GM21423 (cell line): ENCODE results near the gene RAG1.
"Not testable (repeated sequence)": the region's sequence is repeated elsewhere in the genome, so short reads cannot be mapped to it uniquely, and the experiment has no call there.

Experiments used
- ATAC-seq: cut with Tn5 transposase; IDR thresholded peaks from one replicate; pipeline ENCODE4 v1.9.1; 2021; ENCODE audit warnings: mild to moderate bottlenecking, moderate library complexity; ENCODE audit not compliant: unreplicated experiment

The RAG1 gene

GRCh38 chr11:36567694-36568093, at the start of gene RAG1:
Gene RAG1, plus strand, starts transcription at chr11:36568007. Its CDS starts 5,298 bp downstream, at chr11:36573305.
- no peak for ATAC-seq

DNA sequence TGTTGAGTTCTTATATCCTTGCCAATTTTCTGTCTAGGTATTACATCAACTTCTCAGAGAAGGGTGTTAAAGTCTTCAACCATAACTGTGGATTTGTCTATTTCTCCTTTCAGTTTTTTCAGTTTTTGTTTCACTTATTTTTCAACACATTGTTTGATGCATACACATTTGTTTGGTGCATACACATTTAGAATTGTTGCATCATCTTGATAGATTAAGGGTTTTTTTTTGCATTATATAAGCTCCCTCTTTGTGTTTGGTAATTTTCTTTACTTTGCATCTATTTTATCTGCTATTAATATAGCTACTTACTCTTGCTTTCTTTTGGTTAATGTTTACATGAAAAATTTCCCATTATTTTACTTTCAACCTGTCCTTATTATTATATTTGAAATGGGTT, 37.0 kb upstream of the RAG1 start:
- no peak for ATAC-seq

- no peak for ATAC-seq
Observed at GRCh38 chr11:36532941-36533601, 34.7 kb upstream of the RAG1 start.

DNA sequence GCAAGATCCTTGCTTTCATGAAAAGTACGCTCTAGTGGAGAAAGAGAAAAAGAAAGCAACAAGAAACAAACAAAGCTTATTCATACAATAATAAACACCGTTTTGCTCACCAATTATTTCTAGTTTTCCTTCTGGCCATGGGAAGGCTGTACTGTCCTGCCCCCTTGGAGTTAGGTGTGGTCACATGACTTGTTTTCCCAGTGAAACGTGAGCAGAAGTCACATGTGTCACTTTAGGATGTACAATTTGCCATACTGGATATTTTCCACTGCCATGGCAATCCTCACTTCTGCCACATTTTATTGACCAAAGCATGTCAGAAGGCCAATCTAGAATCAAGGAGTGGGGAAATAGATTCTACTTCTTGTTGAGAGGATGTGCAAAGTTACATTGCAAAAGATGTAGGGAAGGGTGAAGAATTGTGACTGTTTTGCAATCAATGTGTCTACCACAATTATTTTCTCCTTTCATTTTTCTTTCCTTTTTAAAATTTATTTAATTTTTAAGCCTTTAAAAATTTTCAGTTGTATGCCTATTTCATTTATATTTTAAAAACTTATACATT, 33.4 kb upstream of the RAG1 start:
- no peak for ATAC-seq

- ATAC-seq, result peak; percentile 96
Observed at GRCh38 chr11:36540998-36541397, 26.8 kb upstream of the RAG1 start.

GRCh38 chr11:36550385-36551115, 17.3 kb upstream of the RAG1 start:
- no peak for ATAC-seq

DNA sequence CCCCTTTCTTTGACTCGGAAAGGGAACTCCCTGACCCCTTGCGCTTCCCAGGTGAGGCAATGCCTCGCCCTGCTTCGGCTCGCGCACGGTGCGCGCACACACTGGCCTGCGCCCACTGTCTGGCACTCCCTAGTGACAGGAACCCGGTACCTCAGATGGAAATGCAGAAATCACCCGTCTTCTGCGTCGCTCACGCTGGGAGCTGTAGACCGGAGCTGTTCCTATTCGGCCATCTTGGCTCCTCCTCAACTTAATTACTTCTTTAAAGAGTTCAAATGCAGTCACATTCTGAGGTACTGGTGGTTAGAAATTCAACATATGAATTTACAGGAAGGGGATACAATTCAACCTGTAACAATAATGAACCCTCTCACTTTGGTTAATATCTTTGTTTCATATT, 10.4 kb upstream of the RAG1 start:
- ATAC-seq, result not testable (repeated sequence)

- ATAC-seq, result no peak
Observed at GRCh38 chr11:36557991-36558390, 9.8 kb upstream of the RAG1 start.

- ATAC-seq, result peak; percentile 92
Observed at GRCh38 chr11:36558571-36559413, 9.0 kb upstream of the RAG1 start.

DNA sequence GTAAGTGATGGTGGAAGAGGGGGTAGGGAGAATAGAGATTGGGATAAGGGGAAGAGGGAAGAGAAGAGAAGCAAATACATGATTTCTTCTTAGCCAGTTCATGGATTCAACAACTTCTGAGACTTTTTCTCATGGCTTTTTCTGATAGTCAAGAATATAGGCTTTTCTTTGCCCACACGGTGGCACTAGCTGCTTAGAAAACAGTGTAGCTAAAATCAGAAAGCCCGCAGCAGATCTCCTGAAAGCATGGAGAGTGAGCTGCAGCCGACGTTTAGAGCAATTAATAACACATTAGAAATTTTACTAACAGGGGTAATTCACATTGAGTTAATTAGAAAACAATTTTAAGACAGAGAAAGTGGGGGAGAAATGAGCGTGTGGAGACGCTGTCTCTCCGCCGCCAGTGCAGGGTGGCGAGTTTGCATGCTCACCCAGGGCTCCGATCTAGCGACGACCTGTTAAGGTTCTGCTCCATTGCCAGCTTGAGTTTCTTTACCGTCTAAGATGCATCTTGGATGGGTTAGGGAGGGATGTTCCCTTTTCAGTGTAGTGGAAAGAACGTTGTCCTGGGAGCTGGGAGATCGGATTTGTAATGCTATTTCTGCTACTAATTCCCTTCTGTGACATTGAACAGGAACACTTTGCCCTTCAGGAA, 3.3 kb upstream of the RAG1 start:
- ATAC-seq, result no peak

DNA sequence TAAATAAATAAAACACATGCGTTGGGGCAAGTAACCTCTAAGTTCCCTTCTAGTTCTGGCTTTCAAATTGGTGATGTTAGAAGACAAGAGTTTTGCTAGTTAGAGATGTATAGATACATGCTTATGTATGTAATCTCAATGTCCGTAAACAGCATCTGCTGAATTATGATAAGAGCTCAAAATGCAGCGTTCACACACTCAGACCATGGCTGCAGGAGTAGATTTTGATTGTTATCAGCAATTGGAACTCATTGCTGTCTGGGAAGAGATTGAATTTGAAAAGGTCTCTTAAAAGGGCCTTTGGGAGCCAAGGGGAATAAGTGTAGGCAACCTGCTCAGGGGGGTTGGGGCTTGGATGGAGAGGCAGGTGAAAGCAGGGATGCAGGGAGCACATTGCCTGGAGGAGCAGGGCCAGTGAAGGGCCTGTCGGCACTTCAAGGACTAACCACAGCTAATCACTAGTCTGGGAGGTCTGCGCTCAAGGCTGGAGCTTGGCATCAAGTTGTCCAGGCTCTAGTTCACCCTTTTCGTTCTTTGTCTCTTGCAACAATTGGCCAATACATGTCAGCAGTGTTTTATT, 2.7 kb upstream of the RAG1 start:
- no peak for ATAC-seq

DNA sequence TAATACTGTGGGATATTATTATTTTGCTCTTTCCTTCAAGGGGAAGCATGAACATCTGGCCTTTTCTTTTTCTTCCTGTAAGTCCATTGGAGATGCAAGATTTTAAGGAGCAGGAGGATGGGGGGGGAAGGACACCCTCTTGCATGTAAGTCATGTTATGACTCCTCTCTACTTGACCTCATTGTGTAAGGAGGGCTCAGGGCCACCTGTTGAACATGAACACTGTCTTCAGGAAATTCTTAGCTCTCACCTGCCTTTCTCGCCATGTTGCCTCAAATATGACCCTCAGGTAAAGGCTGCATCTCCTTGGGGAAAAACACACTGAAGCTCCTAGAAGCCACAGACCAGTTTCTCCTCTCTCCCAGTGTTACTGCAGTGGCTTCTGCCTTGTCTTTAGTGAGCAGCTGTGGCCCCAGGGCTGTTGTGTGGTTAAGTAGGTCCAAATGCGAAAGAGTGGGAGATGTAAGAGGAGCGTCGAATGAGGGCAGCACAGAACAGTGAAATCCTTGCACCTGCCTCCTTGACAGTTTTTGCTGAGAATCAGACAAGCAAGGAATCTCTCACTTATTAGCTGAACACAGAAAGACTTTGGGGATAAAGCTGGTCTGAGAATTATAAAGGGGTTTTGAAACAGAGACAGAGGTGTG, 1.3 kb upstream of the RAG1 start:
- ATAC-seq, result no peak

DNA sequence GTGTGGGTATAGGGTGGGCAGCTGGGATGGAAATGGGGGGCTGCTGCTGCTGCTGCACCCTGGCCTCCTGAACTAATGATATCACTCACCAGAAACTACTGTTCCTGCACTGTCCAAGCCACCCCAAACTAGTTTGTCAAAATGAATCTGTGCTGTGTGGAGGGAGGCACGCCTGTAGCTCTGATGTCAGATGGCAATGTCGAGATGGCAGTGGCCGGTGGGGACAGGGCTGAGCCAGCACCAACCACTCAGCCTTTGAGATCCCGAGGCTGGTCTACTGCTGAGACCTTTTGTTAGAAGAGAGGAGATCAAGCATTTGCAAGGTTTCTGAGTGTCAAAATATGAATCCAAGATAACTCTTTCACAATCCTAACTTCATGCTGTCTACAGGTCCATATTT, 1.3 kb downstream of the RAG1 start:
- no peak for ATAC-seq

DNA sequence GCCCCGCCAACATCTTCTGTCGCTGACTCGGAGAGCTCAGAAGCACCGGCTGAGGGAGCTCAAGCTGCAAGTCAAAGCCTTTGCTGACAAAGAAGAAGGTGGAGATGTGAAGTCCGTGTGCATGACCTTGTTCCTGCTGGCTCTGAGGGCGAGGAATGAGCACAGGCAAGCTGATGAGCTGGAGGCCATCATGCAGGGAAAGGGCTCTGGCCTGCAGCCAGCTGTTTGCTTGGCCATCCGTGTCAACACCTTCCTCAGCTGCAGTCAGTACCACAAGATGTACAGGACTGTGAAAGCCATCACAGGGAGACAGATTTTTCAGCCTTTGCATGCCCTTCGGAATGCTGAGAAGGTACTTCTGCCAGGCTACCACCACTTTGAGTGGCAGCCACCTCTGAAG, 6.7 kb downstream of the RAG1 start:
- ATAC-seq, result no peak

- no peak for ATAC-seq
Observed at GRCh38 chr11:36577373-36577772, 9.6 kb downstream of the RAG1 start.

- no peak for ATAC-seq
Observed at GRCh38 chr11:36577859-36578258, 10.1 kb downstream of the RAG1 start.

GRCh38 chr11:36578458-36578857, 10.7 kb downstream of the RAG1 start:
- no peak for ATAC-seq

DNA sequence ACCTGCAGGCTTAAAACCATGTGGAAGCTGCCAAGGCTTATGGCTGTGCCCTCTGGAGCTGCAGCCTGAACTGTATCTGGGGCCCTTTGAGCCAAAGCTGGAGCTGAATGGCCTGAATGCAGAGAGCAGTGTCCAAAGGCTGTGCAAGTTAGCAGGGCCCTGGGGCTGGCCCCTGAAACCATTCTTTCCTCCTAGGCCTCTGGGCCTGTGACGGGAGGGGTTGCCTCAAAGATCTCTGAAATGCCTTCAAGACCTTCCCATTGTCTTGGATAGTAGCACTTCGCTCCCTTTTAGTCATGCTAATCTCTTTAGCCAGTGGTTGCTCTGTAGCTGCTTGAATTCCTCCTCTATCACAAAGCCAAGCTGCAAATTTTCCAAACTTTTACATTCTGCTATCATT, 13.7 kb downstream of the RAG1 start:
- no peak for ATAC-seq

DNA sequence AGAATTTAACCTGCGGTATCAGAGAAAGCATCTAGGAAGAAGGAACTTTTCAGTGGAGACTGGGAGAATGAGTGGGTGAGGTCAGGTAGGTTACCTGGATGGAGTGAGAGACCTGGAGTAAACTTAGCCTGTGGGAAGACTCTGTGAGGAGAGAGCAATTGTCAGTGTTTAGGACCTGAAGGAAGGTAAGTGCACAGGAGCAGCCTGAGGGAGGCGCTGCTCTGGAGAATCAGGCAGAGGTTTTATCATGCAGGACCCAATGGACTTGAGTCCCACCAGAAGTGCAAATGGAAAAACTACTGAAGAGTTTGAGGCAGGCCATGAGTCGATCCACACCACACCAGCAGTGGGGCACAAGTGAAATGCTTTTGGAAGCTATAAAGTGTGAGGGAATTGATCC, 15.9 kb downstream of the RAG1 start:
- no peak for ATAC-seq

- ATAC-seq, result no peak
Observed at GRCh38 chr11:36586543-36586942, 18.7 kb downstream of the RAG1 start.
